Panc1 (cell line): Measurements from ENCODE around the gene KNCN.

Experiments
- CTCF ChIP-seq: fragments of 450-650 bp; IDR thresholded peaks from 2 replicates; pipeline ENCODE4 v1.5.1; 2017; ENCODE audit warnings: mild to moderate bottlenecking
- POLR2AphosphoS5 ChIP-seq: IDR thresholded peaks from 2 replicates; pipeline ENCODE4 v1.6.1; 2012; ENCODE audit warnings: mild to moderate bottlenecking, low read depth, low read length, moderate library complexity
- REST ChIP-seq, 2 experiments: IDR thresholded peaks; 2 replicates each; pipeline ENCODE4 v1.6.1; 2011 to 2012; ENCODE audit warnings: low read depth in 2 of 2, control low read depth in 1 of 2, low read length in 1 of 2, mild to moderate bottlenecking in 1 of 2, moderate library complexity in 1 of 2; ENCODE audit not compliant: insufficient read depth in 1 of 2
- SIN3A ChIP-seq: IDR thresholded peaks from 2 replicates; pipeline ENCODE4 v1.6.1; 2012; ENCODE audit warnings: low read depth, mild to moderate bottlenecking, low read length, moderate library complexity, borderline replicate concordance; ENCODE audit not compliant: insufficient read depth

GRCh38 chr1:46517932-46518498 is 33.4 kb downstream of the KNCN start:
- TF ChIP-seq CTCF (no peak), POLR2AphosphoS5 (no peak), REST (IDR thresholded peaks at IDR 0.05; ENCODE audit: insufficient read depth in 1 of 2, low read depth in 2 of 2, low read length in 1 of 2) (no peak), SIN3A (no peak)
